GM21528 (cell line): ENCODE results near the gene VRK1.

Experiments used
- ATAC-seq: cut with Tn5 transposase; IDR thresholded peaks from one replicate; pipeline ENCODE4 v1.9.1; 2021; ENCODE audit warnings: mild to moderate bottlenecking, moderate library complexity; ENCODE audit not compliant: unreplicated experiment, low FRiP score

The VRK1 gene

DNA sequence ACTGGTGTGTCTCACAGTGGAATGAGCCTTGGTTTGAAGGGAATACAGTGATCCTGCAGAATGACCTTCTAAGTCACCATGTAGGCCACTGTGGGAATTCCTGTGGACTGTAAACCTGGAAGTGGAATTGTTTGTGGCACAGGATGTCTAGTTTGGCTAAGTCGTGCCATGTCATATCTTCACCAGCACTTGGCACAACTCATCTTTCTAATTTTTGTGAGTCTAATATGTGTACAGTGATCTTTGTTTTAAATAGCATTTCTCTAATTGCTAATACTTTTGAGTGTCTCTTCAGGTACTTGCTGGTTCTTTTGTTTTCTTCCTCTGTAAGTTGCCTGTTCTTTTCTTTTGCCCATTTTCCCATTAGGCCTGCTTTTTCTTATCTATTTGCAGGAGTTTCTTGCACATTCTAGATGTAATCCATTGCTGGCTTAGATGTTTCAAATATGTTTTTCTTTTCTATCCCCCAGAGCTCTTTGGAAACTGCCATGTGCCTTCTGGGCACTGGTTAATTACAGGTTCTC lies 112.7 kb downstream of the VRK1 start:
- no peak for ATAC-seq

- ATAC-seq: no peak
Observed at GRCh38 chr14:96911499-96912149, 114.4 kb downstream of the VRK1 start.

- no peak for ATAC-seq
Observed at GRCh38 chr14:96914571-96915128, 117.5 kb downstream of the VRK1 start.

DNA sequence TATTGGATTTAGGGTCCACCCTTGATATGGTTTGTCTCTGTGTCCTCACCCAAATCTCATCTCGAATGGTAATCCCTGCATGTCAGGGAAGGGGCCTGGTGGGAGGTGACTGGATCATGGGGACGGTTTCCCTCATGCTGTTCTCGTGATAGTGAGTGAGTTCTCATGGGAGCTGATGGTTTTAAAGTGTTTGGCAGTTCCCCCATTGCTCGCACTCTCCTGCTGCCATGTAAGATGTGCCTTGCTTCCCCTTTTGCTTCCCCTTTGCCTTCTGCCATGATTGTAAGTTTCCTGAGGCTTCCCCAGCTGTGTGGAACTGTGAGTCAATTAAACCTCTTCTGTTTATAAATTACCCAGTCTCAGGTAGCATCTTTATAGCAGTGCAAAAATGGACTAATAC lies 118.3 kb downstream of the VRK1 start:
- no peak for ATAC-seq

GRCh38 chr14:96916751-96917150 lies 119.6 kb downstream of the VRK1 start:
- ATAC-seq: no peak

DNA sequence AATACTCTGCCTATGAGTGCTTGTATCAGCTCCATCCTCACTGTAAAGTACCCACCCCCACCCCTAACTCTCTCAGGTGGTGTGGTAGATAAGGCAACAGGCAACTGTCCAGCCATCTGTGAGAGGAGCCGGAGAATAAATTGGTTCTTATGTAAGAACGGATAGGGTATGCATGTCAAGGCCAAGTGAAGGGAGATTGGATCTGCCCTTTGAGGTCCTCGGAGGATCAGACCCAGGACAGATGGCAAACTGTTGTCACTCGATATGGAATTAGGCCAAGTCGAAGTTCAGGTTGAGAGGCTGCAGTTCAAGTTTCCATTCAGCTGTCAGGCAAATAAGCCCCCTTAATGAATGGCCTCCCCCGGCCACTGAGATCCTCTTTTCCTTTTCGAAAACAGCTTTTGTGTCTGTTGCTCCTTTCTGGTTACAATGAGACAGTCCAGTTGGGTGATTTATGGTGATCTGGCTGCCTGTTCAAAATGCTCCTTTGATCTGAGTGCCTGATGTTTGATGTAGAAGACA lies 120.3 kb downstream of the VRK1 start:
- ATAC-seq: no peak

DNA sequence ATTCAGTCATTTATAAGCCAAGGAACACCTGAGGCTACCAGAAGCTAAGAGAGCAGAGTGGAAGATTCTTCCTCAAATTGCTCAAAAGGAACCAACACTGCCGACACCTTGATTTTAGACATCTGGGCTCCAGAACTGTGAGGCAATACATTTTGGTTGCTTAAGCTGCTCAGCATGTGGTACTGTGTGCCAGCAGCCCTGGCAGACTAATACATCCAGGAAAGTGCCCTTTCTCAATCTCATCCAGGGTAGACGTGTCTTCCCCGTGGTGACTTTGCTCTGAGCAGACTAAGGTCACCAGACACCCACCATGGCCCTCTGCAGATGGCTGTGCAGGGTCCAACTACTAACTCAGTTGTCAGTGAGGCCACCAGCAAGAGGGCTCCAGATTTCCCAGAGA lies 122.8 kb downstream of the VRK1 start:
- ATAC-seq: no peak

DNA sequence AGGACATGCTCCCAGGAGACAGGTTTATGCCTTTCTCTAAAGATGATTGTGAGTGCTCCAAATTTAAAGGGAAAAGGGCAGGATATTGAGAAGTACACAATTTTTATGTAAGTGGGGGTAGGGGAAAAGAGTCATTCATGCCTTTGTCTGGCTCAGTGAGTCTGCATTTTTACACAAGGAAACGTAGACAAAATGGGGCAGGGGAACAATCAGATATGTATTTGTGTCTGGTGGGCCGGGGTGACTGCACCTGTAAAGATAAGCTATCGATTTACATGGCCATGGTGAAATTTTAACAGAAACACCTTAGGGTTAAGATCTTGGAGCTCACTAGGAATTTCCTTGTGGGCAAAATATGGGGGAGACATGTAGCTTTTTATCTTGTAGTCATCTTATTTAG lies 123.6 kb downstream of the VRK1 start:
- no peak for ATAC-seq

DNA sequence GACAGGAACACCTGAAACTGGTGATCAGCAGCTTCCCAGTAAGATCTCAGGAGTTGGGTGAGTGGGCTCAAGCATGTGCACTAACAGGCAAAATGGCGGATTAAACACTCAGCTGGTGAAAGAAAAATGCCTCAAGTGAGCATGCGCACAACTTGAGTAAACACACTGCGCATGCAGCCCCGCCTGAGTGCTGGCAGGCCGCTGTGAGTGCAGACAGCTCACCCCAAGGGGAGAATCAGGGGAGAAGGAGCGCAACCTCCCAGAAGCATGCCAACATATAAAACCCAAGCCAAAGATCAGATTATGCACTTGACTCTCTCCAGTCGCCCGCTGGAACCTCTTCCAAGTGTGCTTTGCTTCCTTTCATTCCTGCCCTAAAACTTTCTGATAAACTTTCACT lies 125.8 kb downstream of the VRK1 start:
- ATAC-seq: no peak

DNA sequence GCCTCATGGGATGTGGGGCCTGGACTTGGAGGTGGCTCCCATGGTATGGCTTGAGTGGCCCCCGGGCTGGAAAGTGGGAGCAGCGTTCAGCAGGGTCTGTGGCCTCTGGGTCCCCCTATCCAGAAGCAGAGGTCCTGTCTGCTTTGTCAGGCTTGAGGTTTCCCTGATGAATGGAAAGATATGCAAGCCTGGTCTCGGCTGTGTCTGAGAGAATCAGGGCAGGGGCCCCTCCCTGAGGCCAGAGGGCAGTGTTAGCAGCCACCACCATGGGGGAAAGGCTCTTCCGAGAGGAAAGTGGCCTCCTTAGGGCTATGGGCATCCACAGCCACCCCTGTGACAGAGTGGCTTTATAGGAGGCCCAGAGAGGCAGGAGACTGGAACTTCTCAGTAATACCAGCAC lies 128.2 kb downstream of the VRK1 start:
- no peak for ATAC-seq

- ATAC-seq: no peak
Observed at GRCh38 chr14:96926001-96926400, 128.8 kb downstream of the VRK1 start.

DNA sequence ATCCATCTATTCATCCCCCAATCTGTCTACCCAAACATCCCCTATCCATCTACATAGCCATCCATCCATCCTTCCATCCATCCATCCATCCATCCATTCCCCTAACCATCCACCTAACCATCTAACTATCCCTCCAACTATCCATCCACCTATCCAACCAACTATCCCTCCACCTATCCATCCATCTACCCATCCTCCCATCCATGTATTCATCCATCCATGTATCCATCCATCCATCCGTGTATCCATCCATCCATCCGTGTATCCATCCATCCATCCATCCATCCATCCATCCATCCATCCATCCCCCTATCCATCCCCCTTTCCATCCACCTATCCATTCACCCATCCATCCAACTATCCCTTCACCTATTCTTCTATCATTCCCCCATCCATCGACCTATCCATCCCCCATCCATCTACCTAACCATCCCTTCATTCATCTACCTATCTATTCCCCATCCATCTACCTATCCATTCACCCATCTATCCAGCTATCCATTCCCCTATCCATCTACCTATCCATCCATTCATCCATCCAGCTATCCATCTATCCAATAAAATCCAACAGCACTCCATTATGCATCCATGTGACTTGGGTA lies 131.7 kb downstream of the VRK1 start:
- ATAC-seq: no peak

GRCh38 chr14:96929950-96930349 lies 132.8 kb downstream of the VRK1 start:
- no peak for ATAC-seq

- no peak for ATAC-seq
Observed at GRCh38 chr14:96930526-96930925, 133.3 kb downstream of the VRK1 start.
